CD4-positive, CD25-positive, alpha-beta regulatory T cell (primary cell): ENCODE measurements around the gene PHACTR3. TPM values are rescaled to one million over a fixed set of nuclear protein-coding genes. Genes with fewer than 3 reads are reported as not detected.

Experiments used
- ATAC-seq, 2 donors: fragments of 150-1000 bp; cut with Tn5 transposase; one replicate each; pipeline ENCODE4 v1.10.0; 2021; ENCODE audit warnings: low read depth in 2 of 2, moderate number of reproducible peaks in 2 of 2, moderate library complexity in 1 of 2
- DNase-seq, 3 donors: peaks; one replicate each; pipeline versions ENCODE4 v3.0.0 to v3.0.0-alpha.2; 2012 to 2022; ENCODE audit warnings: mixed read lengths in 1 of 3
- H3K27ac ChIP-seq: one replicate; pipeline ENCODE4 v1.7.0; 2013; ENCODE audit warnings: mild to moderate bottlenecking, low read length; ENCODE audit not compliant: insufficient read depth, poor library complexity, severe bottlenecking
- H3K27me3 ChIP-seq: one replicate; pipeline ENCODE4 v1.7.0; 2013; ENCODE audit warnings: low read length; ENCODE audit not compliant: control insufficient read depth, insufficient read depth
- H3K36me3 ChIP-seq: one replicate; pipeline ENCODE4 v1.7.0; 2013; ENCODE audit warnings: mild to moderate bottlenecking, low read length, moderate library complexity; ENCODE audit not compliant: control insufficient read depth, insufficient read depth
- H3K4me1 ChIP-seq: 2 replicates; pipeline ENCODE4 v1.7.0; 2013; ENCODE audit warnings: mild to moderate bottlenecking, low read length; ENCODE audit not compliant: insufficient read depth, control insufficient read depth, poor library complexity, severe bottlenecking
- H3K4me3 ChIP-seq: one replicate; pipeline ENCODE4 v1.7.0; 2013; ENCODE audit warnings: low read depth, mild to moderate bottlenecking, low read length, moderate library complexity
- H3K9me3 ChIP-seq, 2 experiments: 1 replicate in 1 of 2; 2 replicates in 1 of 2; pipeline ENCODE4 v1.7.0; 2013; ENCODE audit warnings: low read length in 2 of 2, mild to moderate bottlenecking in 1 of 2, moderate library complexity in 1 of 2; ENCODE audit not compliant: control insufficient read depth in 2 of 2
- H3K27ac Mint-ChIP-seq, 3 donors: one replicate each; pipeline ENCODE4 v1.8.0; 2020 to 2022; ENCODE audit warnings: mild to moderate bottlenecking in 3 of 3, mixed read lengths in 3 of 3, moderate library complexity in 2 of 3
- H3K27me3 Mint-ChIP-seq: one replicate; pipeline ENCODE4 v1.8.0; 2022; ENCODE audit warnings: mild to moderate bottlenecking, mixed read lengths
- H3K36me3 Mint-ChIP-seq: one replicate; pipeline ENCODE4 v1.8.0; 2020; ENCODE audit warnings: mixed read lengths
- H3K4me1 Mint-ChIP-seq, 4 donors: one replicate each; pipeline ENCODE4 v1.8.0; 2020 to 2022; ENCODE audit warnings: mixed read lengths in 4 of 4, mild to moderate bottlenecking in 1 of 4
- H3K4me3 Mint-ChIP-seq, 4 donors: one replicate each; pipeline ENCODE4 v1.8.0; 2020 to 2022; ENCODE audit warnings: mild to moderate bottlenecking in 4 of 4, mixed read lengths in 4 of 4, moderate library complexity in 3 of 4
- H3K9me3 Mint-ChIP-seq, 7 donors: one replicate each; pipeline ENCODE4 v1.8.0; 2020 to 2022; ENCODE audit warnings: mixed read lengths in 7 of 7, mild to moderate bottlenecking in 3 of 7, moderate library complexity in 2 of 7
- polyA plus RNA-seq, 4 donors: library from polyadenylated mRNA; unstranded; fragments of 300-500 nt; fragmentation: Illumina TruSeq; gene quantifications; one replicate each; pipeline ENCODE4 v1.2.3, GENCODE V29; 2021
- total RNA-seq: library from RNA; stranded (reverse); gene quantifications from one replicate; pipeline ENCODE4 v1.2.3, GENCODE V29; 2022

The PHACTR3 gene
- total and polyA plus RNA-seq, 5 donors from 2014 or later, result not detected

GRCh38 chr20:59825563-59825920 is 221.2 kb downstream of the PHACTR3 start:
- Mint-ChIP-seq H3K9me3 (peaks cover 0 to 2% (median 0%) of the 10 kb centered on the region in 7 donors), H3K4me3 (no peak overlapping the region), H3K4me1 (no peaks in the 10 kb centered on the region), H3K36me3 (no peaks in the 10 kb centered on the region), H3K27me3 (peaks cover 5% of the 10 kb centered on the region), H3K27ac (no peak overlapping the region)
- H3K4me3 ChIP-seq, result no peak overlapping the region
- no peaks in the 10 kb centered on the region for H3K4me1 ChIP-seq
- DNase-seq, result no peak
- H3K9me3 ChIP-seq, result no peaks in the 10 kb centered on the region
- no peak overlapping the region for H3K27ac ChIP-seq
- H3K27me3 ChIP-seq, result no peaks in the 10 kb centered on the region
- no peaks in the 10 kb centered on the region for H3K36me3 ChIP-seq
- no peak for ATAC-seq

- Mint-ChIP-seq H3K27me3 (peaks cover 5% of the 10 kb centered on the region), H3K9me3 (peaks cover 0 to 2% (median 0%) of the 10 kb centered on the region in 7 donors), H3K4me1 (no peaks in the 10 kb centered on the region), H3K4me3 (no peak overlapping the region), H3K27ac (peak overlapping the region in 1 of 3 donors; percentile 68), H3K36me3 (no peaks in the 10 kb centered on the region)
- H3K27ac ChIP-seq, result no peak overlapping the region
- peak in 1 of 2 donors; percentile 11 for ATAC-seq
- no peak for DNase-seq
- H3K4me3 ChIP-seq, result no peak overlapping the region
- H3K9me3 ChIP-seq, result no peaks in the 10 kb centered on the region
- H3K36me3 ChIP-seq, result no peaks in the 10 kb centered on the region
- no peaks in the 10 kb centered on the region for H3K4me1 ChIP-seq
- no peaks in the 10 kb centered on the region for H3K27me3 ChIP-seq
These were observed 221.8 kb downstream of the PHACTR3 start for GRCh38 chr20:59825944-59826759.

GRCh38 chr20:59827138-59828056 is 223.1 kb downstream of the PHACTR3 start:
- H3K4me1 Mint-ChIP-seq, result no peaks in the 10 kb centered on the region
- no peak overlapping the region for H3K27ac Mint-ChIP-seq
- no peaks in the 10 kb centered on the region for H3K9me3 ChIP-seq
- no peaks in the 10 kb centered on the region for H3K36me3 Mint-ChIP-seq
- no peaks in the 10 kb centered on the region for H3K4me1 ChIP-seq
- H3K27ac ChIP-seq, result no peak overlapping the region
- DNase-seq, result no peak
- no peak overlapping the region for H3K4me3 Mint-ChIP-seq
- peaks cover 5% of the 10 kb centered on the region for H3K27me3 Mint-ChIP-seq
- peaks cover 0 to 2% (median 0%) of the 10 kb centered on the region in 7 donors for H3K9me3 Mint-ChIP-seq
- H3K27me3 ChIP-seq, result no peaks in the 10 kb centered on the region
- H3K36me3 ChIP-seq, result no peaks in the 10 kb centered on the region
- no peak for ATAC-seq
- no peak overlapping the region for H3K4me3 ChIP-seq

- Mint-ChIP-seq H3K4me3 (no peak overlapping the region), H3K36me3 (no peaks in the 10 kb centered on the region), H3K9me3 (peaks cover 0 to 2% (median 0%) of the 10 kb centered on the region in 7 donors), H3K27me3 (peaks cover 5% of the 10 kb centered on the region), H3K4me1 (no peaks in the 10 kb centered on the region), H3K27ac (no peak overlapping the region)
- Histone ChIP-seq H3K4me1 (no peaks in the 10 kb centered on the region), H3K36me3 (no peaks in the 10 kb centered on the region), H3K4me3 (no peak overlapping the region), H3K27ac (no peak overlapping the region), H3K27me3 (no peaks in the 10 kb centered on the region), H3K9me3 (no peaks in the 10 kb centered on the region)
- DNase-seq (no peak), ATAC-seq (no peak)
These were observed 224.0 kb downstream of the PHACTR3 start for GRCh38 chr20:59828125-59829053.

- Mint-ChIP-seq H3K36me3 (no peaks in the 10 kb centered on the region), H3K27me3 (peaks cover 5% of the 10 kb centered on the region), H3K27ac (no peak overlapping the region), H3K9me3 (peaks cover 0 to 2% (median 0%) of the 10 kb centered on the region in 7 donors), H3K4me1 (no peaks in the 10 kb centered on the region), H3K4me3 (no peak overlapping the region)
- no peaks in the 10 kb centered on the region for H3K27me3 ChIP-seq
- H3K36me3 ChIP-seq, result no peaks in the 10 kb centered on the region
- no peak for DNase-seq
- H3K27ac ChIP-seq, result no peak overlapping the region
- no peaks in the 10 kb centered on the region for H3K4me1 ChIP-seq
- H3K4me3 ChIP-seq, result no peak overlapping the region
- no peak for ATAC-seq
- H3K9me3 ChIP-seq, result no peaks in the 10 kb centered on the region
These were observed 224.9 kb downstream of the PHACTR3 start for GRCh38 chr20:59829054-59829785.

- Mint-ChIP-seq H3K4me1 (no peaks in the 10 kb centered on the region), H3K36me3 (no peaks in the 10 kb centered on the region), H3K27ac (no peak overlapping the region), H3K27me3 (peaks cover 5% of the 10 kb centered on the region), H3K4me3 (no peak overlapping the region), H3K9me3 (peaks cover 0 to 2% (median 0%) of the 10 kb centered on the region in 7 donors)
- Histone ChIP-seq H3K27ac (no peak overlapping the region), H3K9me3 (no peaks in the 10 kb centered on the region), H3K4me3 (no peak overlapping the region), H3K36me3 (no peaks in the 10 kb centered on the region), H3K27me3 (peaks cover 2% of the 10 kb centered on the region), H3K4me1 (no peaks in the 10 kb centered on the region)
- no peak for ATAC-seq
- no peak for DNase-seq
These were observed 225.7 kb downstream of the PHACTR3 start for GRCh38 chr20:59829786-59830664.
